CD8-positive, alpha-beta memory T cell (primary cell): ENCODE results near the gene CDY2B. TPM values are rescaled to one million over a fixed set of nuclear protein-coding genes. Genes with fewer than 3 reads are reported as not detected.
"Not testable (repeated sequence)": the region's sequence is repeated elsewhere in the genome, so short reads cannot be mapped to it uniquely, and the experiment has no call there.

Experiments used
- CTCF ChIA-PET: fragments of 350-600 bp; sonication (Branson Sonifier 250); formaldehyde crosslinking; loops from one replicate; lab custom pipeline; 2021; ENCODE audit warnings: antibody characterized with exemption; lab: Charles Lee
- POLR2A ChIA-PET: fragments of 350-600 bp; sonication (Branson Sonifier 250); formaldehyde crosslinking; loops from one replicate; lab custom pipeline; 2021; ENCODE audit warnings: antibody characterized with exemption; lab: Charles Lee
- DNase-seq, 5 donors: peaks; one replicate each; pipeline versions ENCODE4 v3.0.0 to v3.0.0-alpha.2; 2020 to 2022; ENCODE audit warnings: mixed read lengths in 1 of 5
- H3K27ac ChIP-seq: one replicate; pipeline ENCODE4 v1.7.0; 2013; ENCODE audit warnings: low read depth, mild to moderate bottlenecking, low read length, moderate library complexity
- H3K27me3 ChIP-seq: 2 replicates; pipeline ENCODE4 v1.7.0; 2013; ENCODE audit warnings: low read length, mild to moderate bottlenecking; ENCODE audit not compliant: insufficient read depth, poor library complexity, severe bottlenecking
- H3K36me3 ChIP-seq: 2 replicates; pipeline ENCODE4 v1.7.0; 2013; ENCODE audit warnings: mild to moderate bottlenecking, low read length, moderate library complexity; ENCODE audit not compliant: insufficient read depth
- H3K4me1 ChIP-seq: 2 replicates; pipeline ENCODE4 v1.7.0; 2013; ENCODE audit warnings: mild to moderate bottlenecking, low read length, moderate library complexity; ENCODE audit not compliant: insufficient read depth
- H3K4me3 ChIP-seq: 2 replicates; pipeline ENCODE4 v1.7.0; 2013; ENCODE audit warnings: mild to moderate bottlenecking, low read length
- H3K9me3 ChIP-seq: 2 replicates; pipeline ENCODE4 v1.7.0; 2013; ENCODE audit warnings: mild to moderate bottlenecking, low read length
- H3K27ac Mint-ChIP-seq, 8 donors: one replicate each; pipeline ENCODE4 v1.8.0; 2020 to 2021; ENCODE audit warnings: mixed read lengths in 8 of 8, mild to moderate bottlenecking in 6 of 8, inconsistent platforms in 3 of 8, moderate library complexity in 3 of 8
- H3K27me3 Mint-ChIP-seq, 2 donors: one replicate each; pipeline ENCODE4 v1.8.0; 2020 to 2021; ENCODE audit warnings: mixed read lengths in 2 of 2, mild to moderate bottlenecking in 1 of 2, moderate library complexity in 1 of 2
- H3K36me3 Mint-ChIP-seq, 3 donors: one replicate each; pipeline ENCODE4 v1.8.0; 2020 to 2021; ENCODE audit warnings: mixed read lengths in 3 of 3, inconsistent platforms in 1 of 3, mild to moderate bottlenecking in 1 of 3
- H3K4me1 Mint-ChIP-seq, 3 donors: one replicate each; pipeline ENCODE4 v1.8.0; 2020 to 2021; ENCODE audit warnings: mixed read lengths in 3 of 3, inconsistent platforms in 1 of 3, mild to moderate bottlenecking in 1 of 3
- H3K4me3 Mint-ChIP-seq, 7 donors: one replicate each; pipeline ENCODE4 v1.8.0; 2020 to 2021; ENCODE audit warnings: mixed read lengths in 7 of 7, mild to moderate bottlenecking in 6 of 7, moderate library complexity in 4 of 7, inconsistent platforms in 2 of 7
- H3K9me3 Mint-ChIP-seq, 5 donors: one replicate each; pipeline ENCODE4 v1.8.0; 2020 to 2022; ENCODE audit warnings: mixed read lengths in 5 of 5, mild to moderate bottlenecking in 3 of 5, moderate library complexity in 2 of 5, inconsistent platforms in 1 of 5
- polyA plus RNA-seq: library from polyadenylated mRNA; unstranded; fragments of 300-500 nt; fragmentation: Illumina TruSeq; gene quantifications from one replicate; pipeline ENCODE4 v1.2.3, GENCODE V29; 2021
- total RNA-seq, 2 experiments: library from RNA; stranded (reverse); gene quantifications; one replicate each; pipeline ENCODE4 v1.2.3, GENCODE V29; 2021

The CDY2B gene
- total and polyA plus RNA-seq, 3 experiments from 2014 or later, result not detected

DNA sequence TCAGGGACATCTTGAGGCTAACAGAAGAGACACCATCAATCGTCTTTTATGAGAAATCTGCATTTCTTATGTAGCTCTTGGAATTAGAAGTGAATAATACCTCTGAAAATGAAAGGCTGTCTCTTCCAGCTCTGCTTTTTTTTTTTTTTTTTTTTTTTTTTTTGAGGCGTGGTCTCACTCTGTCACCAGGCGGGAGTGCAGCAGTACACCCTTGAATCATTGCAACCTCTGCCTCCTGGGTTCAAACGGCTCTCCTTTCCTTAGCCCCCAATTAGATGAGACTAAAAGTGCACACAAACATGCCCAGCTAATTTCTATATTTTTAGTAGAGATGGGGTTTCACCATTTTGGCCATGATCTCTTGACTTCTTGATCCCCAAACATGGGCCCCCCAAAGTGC lies 12.2 kb downstream of the CDY2B start:
- H3K4me3 Mint-ChIP-seq, H3K27ac ChIP-seq, DNase-seq, H3K27me3 ChIP-seq, POLR2A ChIA-PET, H3K4me1 ChIP-seq, H3K27ac Mint-ChIP-seq, H3K27me3 Mint-ChIP-seq, H3K9me3 Mint-ChIP-seq, H3K4me1 Mint-ChIP-seq, H3K9me3 ChIP-seq, H3K36me3 Mint-ChIP-seq, CTCF ChIA-PET, H3K36me3 ChIP-seq, H3K4me3 ChIP-seq: not testable (repeated sequence)

- H3K4me3 ChIP-seq, DNase-seq, H3K27ac ChIP-seq, H3K9me3 Mint-ChIP-seq, POLR2A ChIA-PET, H3K27me3 Mint-ChIP-seq, H3K4me1 Mint-ChIP-seq, H3K36me3 Mint-ChIP-seq, H3K4me3 Mint-ChIP-seq, H3K9me3 ChIP-seq, H3K27me3 ChIP-seq, H3K36me3 ChIP-seq, H3K4me1 ChIP-seq, CTCF ChIA-PET, H3K27ac Mint-ChIP-seq: not testable (repeated sequence)
These were observed 19.4 kb downstream of the CDY2B start for GRCh38 chrY:17860634-17861033.

DNA sequence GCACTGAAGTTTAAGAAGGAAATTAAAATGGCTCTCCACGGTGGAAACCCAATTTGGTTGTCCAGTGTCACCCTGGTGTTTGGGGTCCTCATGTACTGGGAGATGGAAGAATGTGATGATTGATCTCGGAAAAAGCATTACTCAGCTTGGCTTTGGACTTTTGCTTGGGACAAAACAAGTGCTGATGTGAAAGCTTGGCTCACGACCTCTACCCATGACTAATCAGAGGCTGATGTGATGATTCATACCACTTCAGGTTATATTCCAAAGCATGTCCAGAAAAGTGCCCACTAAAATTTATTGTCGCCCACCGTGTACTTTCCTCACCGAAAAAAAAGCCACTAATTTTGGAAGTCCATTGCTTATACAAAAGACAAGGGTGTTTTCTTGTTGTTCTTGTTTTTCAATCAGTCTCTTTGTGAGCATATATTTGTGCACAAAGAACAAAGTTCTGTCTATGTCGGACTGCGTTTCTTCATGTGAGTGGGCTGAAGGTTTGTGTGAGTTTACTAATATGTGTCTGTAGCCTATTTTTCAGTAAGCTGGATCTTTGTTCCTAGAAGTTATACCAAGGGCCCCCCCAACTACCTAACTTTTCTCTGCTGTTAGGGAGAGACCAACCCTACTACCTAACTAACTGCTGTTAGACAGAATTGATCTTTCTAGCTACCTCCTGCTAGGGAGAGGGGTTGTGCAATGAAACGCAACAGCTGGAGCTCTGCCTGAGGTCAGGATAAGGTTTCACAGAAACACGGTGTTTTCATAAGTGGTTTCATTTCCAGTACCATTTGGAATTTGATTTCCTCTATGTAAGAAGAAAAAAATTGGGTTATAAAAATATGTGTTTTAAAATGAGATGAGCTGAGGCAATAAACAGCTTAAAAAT lies 22.8 kb downstream of the CDY2B start:
- H3K9me3 Mint-ChIP-seq, H3K27me3 ChIP-seq, H3K27ac Mint-ChIP-seq, H3K9me3 ChIP-seq, POLR2A ChIA-PET, DNase-seq, H3K27me3 Mint-ChIP-seq, H3K4me3 Mint-ChIP-seq, H3K36me3 Mint-ChIP-seq, H3K36me3 ChIP-seq, H3K4me3 ChIP-seq, H3K4me1 Mint-ChIP-seq, CTCF ChIA-PET, H3K4me1 ChIP-seq, H3K27ac ChIP-seq: not testable (repeated sequence)

GRCh38 chrY:17856508-17856907 lies 23.5 kb downstream of the CDY2B start:
- H3K27ac ChIP-seq, H3K36me3 ChIP-seq, H3K4me1 ChIP-seq, H3K27me3 ChIP-seq, POLR2A ChIA-PET, H3K4me3 Mint-ChIP-seq, H3K4me1 Mint-ChIP-seq, H3K36me3 Mint-ChIP-seq, CTCF ChIA-PET, H3K9me3 ChIP-seq, H3K9me3 Mint-ChIP-seq, H3K4me3 ChIP-seq, DNase-seq, H3K27me3 Mint-ChIP-seq, H3K27ac Mint-ChIP-seq: not testable (repeated sequence)

GRCh38 chrY:17849131-17849530 lies 30.9 kb downstream of the CDY2B start:
- H3K9me3 ChIP-seq, H3K4me3 Mint-ChIP-seq, H3K36me3 ChIP-seq, H3K27ac ChIP-seq, H3K4me1 ChIP-seq, H3K9me3 Mint-ChIP-seq, POLR2A ChIA-PET, H3K27me3 Mint-ChIP-seq, CTCF ChIA-PET, H3K4me3 ChIP-seq, H3K27ac Mint-ChIP-seq, H3K4me1 Mint-ChIP-seq, DNase-seq, H3K36me3 Mint-ChIP-seq, H3K27me3 ChIP-seq: not testable (repeated sequence)

DNA sequence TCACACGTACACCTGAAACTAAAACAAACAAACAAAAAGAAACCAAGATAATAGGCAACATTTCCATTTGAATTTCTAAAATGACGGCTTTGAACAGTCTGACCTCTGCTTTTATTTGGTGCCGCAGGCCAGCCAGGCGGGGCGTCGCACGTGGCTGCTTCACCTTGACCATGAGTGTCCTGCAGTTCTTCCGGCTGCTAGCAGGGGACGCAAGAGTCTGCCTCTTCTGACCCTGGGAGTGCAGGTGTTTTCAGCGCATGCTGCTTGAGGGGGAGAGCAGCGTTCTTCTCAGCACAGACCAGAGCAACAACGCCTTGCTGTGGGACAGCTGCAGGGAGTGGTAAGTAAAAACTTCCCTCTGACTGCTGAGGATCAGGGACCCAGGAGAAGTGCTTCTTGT lies 47.9 kb downstream of the CDY2B start:
- POLR2A ChIA-PET, H3K4me3 Mint-ChIP-seq, H3K27me3 ChIP-seq, H3K36me3 Mint-ChIP-seq, H3K9me3 ChIP-seq, H3K27ac ChIP-seq, H3K4me1 ChIP-seq, H3K4me1 Mint-ChIP-seq, H3K27me3 Mint-ChIP-seq, H3K27ac Mint-ChIP-seq, H3K9me3 Mint-ChIP-seq, DNase-seq, CTCF ChIA-PET, H3K4me3 ChIP-seq, H3K36me3 ChIP-seq: not testable (repeated sequence)

Other genes with a start within 250 kb of the CDY2B start
- not detected for gene CDY2A, start 145.6 kb upstream of the CDY2B start, total RNA-seq
- not detected for gene CDY2A, start 145.6 kb upstream of the CDY2B start, polyA plus RNA-seq